ENCODE measurements around the gene STK38L. TPM values are rescaled to one million over a fixed set of nuclear protein-coding genes. Genes with fewer than 3 reads are reported as not detected.

Gene STK38L
- total RNA-seq, 1 experiment from 2014 or later, result 25.2 TPM

GRCh38 chr12:27213830-27214787 is 30.0 kb upstream of the STK38L start:
- no peaks in the 10 kb centered on the region for H3K27me3 ChIP-seq (ENCODE audit: control insufficient read depth, insufficient read depth, low read length)
- no peak overlapping the region for H3K27ac ChIP-seq (ENCODE audit: low read length)
- no peaks in the 10 kb centered on the region for H3K9me3 ChIP-seq (ENCODE audit: control insufficient read depth, insufficient read depth, low read depth, low read length)
- ChIA-PET CTCF (no interaction called here), POLR2A (no interaction called here)
- in situ Hi-C loops (cut with HindIII; ENCODE audit: low pct_unique_long_range_greater_than_20kb, low sequenced_read_pairs), result no loop called here
- ATAC-seq (no peak), DNase-seq (ENCODE audit: low read depth, low spot score) (no peak)
- no TSS peak for BruUV-seq (replicated peaks)
- no peaks in the 10 kb centered on the region for H3K36me3 ChIP-seq (ENCODE audit: control insufficient read depth, insufficient read depth, low read length)
- intact Hi-C loops (cut with micrococcal nuclease; ENCODE audit: unreplicated experiment), result no loop called here
- no peaks in the 10 kb centered on the region for H3K4me1 ChIP-seq (ENCODE audit: control insufficient read depth, insufficient read depth, low read length)
- TF ChIP-seq POLR2AphosphoS5 (IDR thresholded peaks at IDR 0.05; ENCODE audit: low read depth, low read length), result no peak
- TF ChIP-seq REST (IDR thresholded peaks at IDR 0.05; ENCODE audit: insufficient read depth in 1 of 2, low read depth in 2 of 2, low read length in 1 of 2), result no peak
- no peak for TF ChIP-seq SIN3A (IDR thresholded peaks at IDR 0.05; ENCODE audit: borderline replicate concordance, insufficient read depth, low read depth, low read length)
- TF ChIP-seq TCF7L2 (IDR thresholded peaks at IDR 0.05; ENCODE audit: low read depth, low read length), result no peak
- TF ChIP-seq CTCF (IDR thresholded peaks at IDR 0.05), result no peak
- no peak overlapping the region for H3K4me3 ChIP-seq (ENCODE audit: low read depth in 2 of 2, low read length in 2 of 2)

GRCh38 chr12:27217590-27217989 is 26.5 kb upstream of the STK38L start:
- Histone ChIP-seq H3K9me3 (ENCODE audit: control insufficient read depth, insufficient read depth, low read depth, low read length) (no peaks in the 10 kb centered on the region), H3K27ac (ENCODE audit: low read length) (no peak overlapping the region), H3K36me3 (ENCODE audit: control insufficient read depth, insufficient read depth, low read length) (no peaks in the 10 kb centered on the region), H3K4me3 (ENCODE audit: low read depth in 2 of 2, low read length in 2 of 2) (no peak overlapping the region), H3K27me3 (ENCODE audit: control insufficient read depth, insufficient read depth, low read length) (no peaks in the 10 kb centered on the region), H3K4me1 (ENCODE audit: control insufficient read depth, insufficient read depth, low read length) (no peaks in the 10 kb centered on the region)
- in situ Hi-C loops (cut with HindIII; ENCODE audit: low pct_unique_long_range_greater_than_20kb, low sequenced_read_pairs) (no loop called here), intact Hi-C loops (cut with micrococcal nuclease; ENCODE audit: unreplicated experiment) (no loop called here)
- TF ChIP-seq SIN3A (IDR thresholded peaks at IDR 0.05; ENCODE audit: borderline replicate concordance, insufficient read depth, low read depth, low read length) (no peak), REST (IDR thresholded peaks at IDR 0.05; ENCODE audit: insufficient read depth in 1 of 2, low read depth in 2 of 2, low read length in 1 of 2) (no peak), POLR2AphosphoS5 (IDR thresholded peaks at IDR 0.05; ENCODE audit: low read depth, low read length) (no peak), TCF7L2 (IDR thresholded peaks at IDR 0.05; ENCODE audit: low read depth, low read length) (no peak), CTCF (IDR thresholded peaks at IDR 0.05) (no peak)
- no peak for ATAC-seq
- ChIA-PET CTCF (no interaction called here), POLR2A (no interaction called here)
- BruUV-seq (replicated peaks), result no TSS peak
- DNase-seq (ENCODE audit: low read depth, low spot score), result no peak
